ENCODE results near the gene PYCR2.

DNA sequence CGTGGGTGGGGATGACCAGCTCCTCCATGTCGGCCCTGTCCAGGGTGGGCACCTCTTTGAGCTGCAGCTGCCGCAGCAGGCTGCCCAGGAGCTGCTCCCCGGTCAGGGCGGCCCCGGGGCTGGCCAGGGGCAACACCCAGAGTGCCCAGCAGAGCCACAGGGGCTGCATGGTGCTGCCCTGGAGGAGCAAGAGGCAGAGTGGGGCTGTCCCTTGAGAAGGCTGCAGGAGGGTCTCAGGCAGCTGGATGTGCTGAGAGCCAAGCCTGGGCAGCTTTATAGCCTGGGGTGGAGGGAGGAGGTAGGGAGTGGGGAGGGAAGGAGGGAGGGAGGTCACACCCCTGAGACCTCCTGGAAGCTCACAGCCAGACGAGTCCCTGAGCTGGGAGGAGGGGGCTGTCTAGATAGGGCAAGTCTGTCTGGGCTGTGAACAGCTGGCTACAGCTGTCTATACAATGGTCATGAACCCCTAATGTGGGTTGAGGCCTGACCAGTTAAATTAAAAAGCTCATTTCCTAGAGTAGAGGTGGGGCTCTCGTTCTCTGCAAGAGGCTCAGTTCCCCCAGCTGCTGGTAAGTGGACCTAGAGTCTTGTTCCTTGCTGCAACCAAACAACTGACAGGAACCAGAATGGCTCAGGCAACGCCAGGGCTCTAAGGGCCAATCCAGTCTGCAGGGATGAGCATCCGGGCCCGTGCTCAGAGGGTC lies 35.0 kb downstream of the PYCR2 start, which contains the start of gene LEFTY1:
- TF ChIP-seq, protein P1, sequence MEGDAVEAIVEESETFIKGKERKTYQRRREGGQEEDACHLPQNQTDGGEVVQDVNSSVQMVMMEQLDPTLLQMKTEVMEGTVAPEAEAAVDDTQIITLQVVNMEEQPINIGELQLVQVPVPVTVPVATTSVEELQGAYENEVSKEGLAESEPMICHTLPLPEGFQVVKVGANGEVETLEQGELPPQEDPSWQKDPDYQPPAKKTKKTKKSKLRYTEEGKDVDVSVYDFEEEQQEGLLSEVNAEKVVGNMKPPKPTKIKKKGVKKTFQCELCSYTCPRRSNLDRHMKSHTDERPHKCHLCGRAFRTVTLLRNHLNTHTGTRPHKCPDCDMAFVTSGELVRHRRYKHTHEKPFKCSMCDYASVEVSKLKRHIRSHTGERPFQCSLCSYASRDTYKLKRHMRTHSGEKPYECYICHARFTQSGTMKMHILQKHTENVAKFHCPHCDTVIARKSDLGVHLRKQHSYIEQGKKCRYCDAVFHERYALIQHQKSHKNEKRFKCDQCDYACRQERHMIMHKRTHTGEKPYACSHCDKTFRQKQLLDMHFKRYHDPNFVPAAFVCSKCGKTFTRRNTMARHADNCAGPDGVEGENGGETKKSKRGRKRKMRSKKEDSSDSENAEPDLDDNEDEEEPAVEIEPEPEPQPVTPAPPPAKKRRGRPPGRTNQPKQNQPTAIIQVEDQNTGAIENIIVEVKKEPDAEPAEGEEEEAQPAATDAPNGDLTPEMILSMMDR (conservative IDR thresholded peaks at IDR 0.05 in 1 of 2, IDR thresholded peaks at IDR 0.05 in 1 of 2; ENCODE audit: low read depth in 1 of 2, low read length in 2 of 2): no peak
- TF ChIP-seq EZH2 (IDR thresholded peaks at IDR 0.05; ENCODE audit: low read length, missing control alignments): no peak

Measured in fibroblast of lung (primary cell).